IMR-90 (cell line): ENCODE results near the gene PDK3.

Experiments used
- POLR2A ChIP-seq: IDR thresholded peaks from 2 replicates; pipeline ENCODE4 v1.6.1; 2012; ENCODE audit warnings: mild to moderate bottlenecking, low read depth, low read length
- SMC3 ChIP-seq: fragments of 150-350 bp; IDR thresholded peaks from 2 replicates; pipeline ENCODE4 v1.6.1; 2016; ENCODE audit warnings: low read depth, mild to moderate bottlenecking, antibody characterized with exemption, low read length, moderate library complexity
- TF ChIP-seq, protein P1 (sequence below): conservative IDR thresholded peaks from 2 replicates; pipeline ENCODE4 v1.5.1; 2012; ENCODE audit warnings: mild to moderate bottlenecking, low read depth, low read length, improper control_type of control experiment

DNA sequence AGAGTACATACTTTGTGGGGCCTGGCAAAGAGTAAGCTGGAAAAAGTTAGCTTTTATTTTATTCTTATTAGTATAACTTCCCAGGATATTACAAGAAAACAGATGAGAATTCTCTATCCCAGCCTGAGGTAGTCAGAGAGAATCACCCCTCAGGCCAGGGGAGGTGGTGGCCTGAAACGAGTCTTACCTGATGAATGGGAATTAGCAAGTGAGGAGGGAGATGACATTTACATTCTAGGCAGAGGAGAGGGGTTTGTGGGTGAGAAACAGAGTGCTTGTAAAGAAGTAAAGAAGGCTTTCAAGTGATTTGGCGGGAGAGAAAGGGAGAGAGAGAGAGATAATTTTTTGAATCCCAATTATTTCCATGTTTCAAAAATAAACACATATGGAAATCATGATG is 39.3 kb upstream of the PDK3 start:
- TF ChIP-seq, protein P1, sequence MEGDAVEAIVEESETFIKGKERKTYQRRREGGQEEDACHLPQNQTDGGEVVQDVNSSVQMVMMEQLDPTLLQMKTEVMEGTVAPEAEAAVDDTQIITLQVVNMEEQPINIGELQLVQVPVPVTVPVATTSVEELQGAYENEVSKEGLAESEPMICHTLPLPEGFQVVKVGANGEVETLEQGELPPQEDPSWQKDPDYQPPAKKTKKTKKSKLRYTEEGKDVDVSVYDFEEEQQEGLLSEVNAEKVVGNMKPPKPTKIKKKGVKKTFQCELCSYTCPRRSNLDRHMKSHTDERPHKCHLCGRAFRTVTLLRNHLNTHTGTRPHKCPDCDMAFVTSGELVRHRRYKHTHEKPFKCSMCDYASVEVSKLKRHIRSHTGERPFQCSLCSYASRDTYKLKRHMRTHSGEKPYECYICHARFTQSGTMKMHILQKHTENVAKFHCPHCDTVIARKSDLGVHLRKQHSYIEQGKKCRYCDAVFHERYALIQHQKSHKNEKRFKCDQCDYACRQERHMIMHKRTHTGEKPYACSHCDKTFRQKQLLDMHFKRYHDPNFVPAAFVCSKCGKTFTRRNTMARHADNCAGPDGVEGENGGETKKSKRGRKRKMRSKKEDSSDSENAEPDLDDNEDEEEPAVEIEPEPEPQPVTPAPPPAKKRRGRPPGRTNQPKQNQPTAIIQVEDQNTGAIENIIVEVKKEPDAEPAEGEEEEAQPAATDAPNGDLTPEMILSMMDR, result no peak
- TF ChIP-seq SMC3 (no peak), POLR2A (no peak)
